ENCODE measurements around the gene OXTR.

GRCh38 chr3:8723612-8724011 lies 45.8 kb downstream of the OXTR start:
- TF ChIP-seq POLR2A (IDR thresholded peaks at IDR 0.05) (no peak), CTCF (IDR thresholded peaks at IDR 0.05) (no peak)

Measured in testis (tissue), 2 donors.